ENCODE measurements around the gene UBAC2.

UBAC2 gene

DNA sequence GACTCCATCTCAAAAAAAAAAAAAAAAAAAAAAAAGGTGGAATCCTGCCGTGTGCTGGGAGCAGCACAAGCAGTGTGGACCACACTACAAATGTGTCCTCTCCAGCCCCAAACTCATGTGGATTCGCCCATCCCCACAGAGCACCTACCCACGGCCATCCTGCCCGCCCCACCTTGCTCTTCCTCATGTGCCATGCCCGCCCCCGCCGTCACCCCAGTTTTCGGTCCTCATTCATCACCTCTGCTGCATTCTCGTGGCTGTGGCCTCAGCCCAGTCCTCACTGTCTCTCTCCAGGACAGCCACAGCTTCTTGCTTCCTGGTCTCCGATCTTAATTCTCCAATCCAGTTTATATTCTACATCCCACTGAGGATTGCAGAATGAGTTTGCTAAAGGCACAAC is 220.6 kb downstream of the UBAC2 start:
- no peak for DNase-seq

GRCh38 chr13:99421758-99422585 is 221.3 kb downstream of the UBAC2 start:
- DNase-seq, result peak in 1 of 2 donors; percentile 26

DNA sequence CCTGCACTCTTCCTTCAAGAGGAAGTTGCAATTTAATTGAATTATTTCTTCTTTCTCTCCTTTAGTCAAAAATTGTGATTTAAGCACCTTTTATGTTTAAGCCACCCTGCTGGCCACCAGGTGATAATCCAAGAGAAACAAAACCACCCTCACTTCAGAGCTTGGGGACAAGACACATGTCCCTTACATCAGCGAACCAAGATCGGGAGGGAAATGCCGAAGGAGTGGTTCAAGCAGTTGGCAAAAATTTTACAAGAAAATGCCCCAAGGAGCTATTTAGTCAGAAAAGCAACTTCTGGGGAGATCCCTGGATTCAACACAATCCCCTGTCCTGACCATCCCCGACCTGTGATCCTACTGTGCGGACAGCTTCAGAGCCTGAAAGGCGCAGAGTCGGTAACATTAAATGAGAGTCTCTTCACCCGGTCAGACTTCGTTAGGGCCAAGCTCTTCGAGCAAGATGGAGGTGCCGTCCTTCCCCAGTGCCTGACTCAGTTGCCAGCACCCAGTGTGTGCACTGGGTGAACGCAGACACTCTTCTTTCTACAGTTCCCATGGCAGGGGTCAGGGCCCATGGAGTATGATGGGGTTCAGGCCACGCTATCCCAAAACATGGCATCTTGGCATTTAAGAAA is 222.0 kb downstream of the UBAC2 start:
- no peak for DNase-seq

- peak; percentile 71 for DNase-seq
These were observed 225.1 kb downstream of the UBAC2 start for GRCh38 chr13:99425485-99426341.

- DNase-seq, result no peak
These were observed 225.8 kb downstream of the UBAC2 start for GRCh38 chr13:99426426-99426825.

- no peak for DNase-seq
These were observed 229.0 kb downstream of the UBAC2 start for GRCh38 chr13:99429670-99430069.

GRCh38 chr13:99431927-99432608 is 231.4 kb downstream of the UBAC2 start:
- peak in 1 of 2 donors; percentile 32 for DNase-seq

DNA sequence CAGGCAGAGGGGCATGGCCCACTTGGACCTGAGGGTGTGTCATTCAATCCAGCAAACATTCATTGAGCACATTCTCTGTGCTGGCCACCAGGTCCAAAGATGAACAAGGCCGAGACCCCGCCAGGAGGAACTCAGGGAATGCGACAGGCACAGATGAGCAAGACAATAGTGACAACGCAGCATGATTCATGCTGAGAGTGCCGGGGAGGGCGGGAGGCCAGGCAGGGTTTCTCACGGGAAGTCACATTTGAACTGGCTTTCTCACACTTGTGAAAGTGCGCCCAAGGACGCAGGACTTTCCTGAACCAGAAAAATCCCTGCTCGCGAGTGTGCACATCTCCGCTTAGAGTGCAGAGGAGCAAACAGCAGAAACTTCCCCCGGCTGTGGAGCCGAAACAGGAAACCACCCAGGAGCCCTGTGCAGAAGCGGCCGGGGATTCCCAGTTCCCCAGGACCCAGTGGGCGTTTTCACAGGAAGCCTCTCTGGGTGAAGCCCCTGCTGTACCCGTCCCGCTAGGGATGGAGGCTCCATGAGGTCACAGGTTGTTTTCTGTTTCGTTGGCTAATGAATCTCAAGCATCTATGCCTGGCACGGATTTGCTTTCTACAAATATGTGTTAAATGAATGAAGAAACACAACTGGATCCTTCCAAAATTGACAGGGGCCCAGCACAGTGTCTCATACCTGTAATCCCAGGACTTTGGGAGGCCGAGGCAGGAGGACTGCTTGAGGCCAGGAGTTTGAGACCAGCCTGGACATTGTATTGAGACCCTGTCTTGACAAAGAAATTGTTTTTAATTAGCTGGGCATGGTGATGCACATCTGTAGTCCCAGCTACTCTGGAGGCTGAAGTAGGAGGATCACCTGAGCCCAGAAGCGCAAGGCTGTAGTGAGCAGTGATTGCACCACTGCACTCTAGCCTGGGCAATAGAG is 232.2 kb downstream of the UBAC2 start:
- peak; percentile 90 to 92 for DNase-seq

DNA sequence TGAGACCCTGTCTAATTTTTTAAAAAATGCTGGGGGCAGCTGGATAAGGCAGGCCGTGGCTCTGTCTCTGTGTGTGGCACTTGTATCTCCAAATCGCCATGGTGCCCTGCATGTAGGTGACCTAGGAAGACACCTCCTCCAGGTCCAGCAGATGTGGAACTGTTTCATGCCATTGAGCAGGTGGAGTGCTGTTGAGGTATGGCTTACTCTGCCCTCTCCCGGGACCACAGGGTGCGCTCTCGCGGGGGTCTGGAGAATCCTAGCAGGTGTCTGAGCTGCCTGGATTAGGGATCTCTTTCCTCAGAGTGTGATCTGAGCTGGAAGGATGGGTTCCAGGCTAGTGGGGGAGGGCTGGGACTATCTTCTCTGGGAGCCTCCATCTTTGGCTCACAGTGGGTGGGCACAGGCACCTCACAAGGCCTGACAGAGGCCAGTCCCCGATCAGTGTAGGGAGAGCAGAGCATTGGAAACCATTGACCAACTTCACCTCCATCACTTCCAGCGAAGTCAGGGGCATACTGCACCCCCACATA is 233.0 kb downstream of the UBAC2 start:
- DNase-seq, result no peak

- DNase-seq, result peak; percentile 92 to 93
These were observed 233.7 kb downstream of the UBAC2 start for GRCh38 chr13:99434258-99434788.

- no peak for DNase-seq
These were observed 234.5 kb downstream of the UBAC2 start for GRCh38 chr13:99435116-99435515.

GRCh38 chr13:99435998-99436397 is 235.3 kb downstream of the UBAC2 start:
- DNase-seq, result no peak
